Posterior cingulate gyrus (tissue), 11 donors: ENCODE measurements around the gene IGF1R.

Experiments
- DNase-seq, 10 donors: peaks; one replicate each; pipeline versions ENCODE4 v3.0.0 to v3.0.0-alpha.2; 2020 to 2021; ENCODE audit warnings: mixed read lengths in 3 of 10
- intact Hi-C: fragments of 100-400 bp; cut with DNase I; formaldehyde crosslinking; loops from one replicate; pipeline ENCODE4 v1.15.1; 2023

The IGF1R gene

GRCh38 chr15:98920091-98920880 is 271.9 kb downstream of the IGF1R start:
- DNase-seq, result no peak
- intact Hi-C loops, result no loop called here

DNA sequence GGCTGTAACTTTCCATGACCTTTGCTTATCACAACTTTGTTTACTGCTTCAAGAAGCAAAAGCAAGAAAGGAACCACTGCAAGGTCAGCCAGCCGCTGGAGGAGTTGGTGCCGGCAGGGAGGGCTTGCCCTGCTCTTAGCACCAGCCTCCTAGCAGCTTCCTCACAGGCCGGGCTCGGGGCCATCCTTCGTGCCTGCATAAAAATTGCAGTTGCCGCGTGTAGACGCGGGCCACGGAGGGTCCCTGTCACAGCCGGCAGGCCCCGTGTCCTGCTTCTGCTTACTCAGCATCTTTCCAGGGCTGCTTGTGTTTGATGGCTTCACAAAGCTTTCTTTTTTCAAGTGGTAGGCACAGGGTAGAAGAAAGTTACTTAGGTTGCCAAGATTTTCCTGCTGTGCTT is 274.8 kb downstream of the IGF1R start:
- intact Hi-C loops, result no loop called here
- DNase-seq, result peak in 6 of 10 donors; percentile 20 to 89 (median 60)

- no peak for DNase-seq
- intact Hi-C loops, result no loop called here
Observed at GRCh38 chr15:98923579-98923978, 275.2 kb downstream of the IGF1R start.

DNA sequence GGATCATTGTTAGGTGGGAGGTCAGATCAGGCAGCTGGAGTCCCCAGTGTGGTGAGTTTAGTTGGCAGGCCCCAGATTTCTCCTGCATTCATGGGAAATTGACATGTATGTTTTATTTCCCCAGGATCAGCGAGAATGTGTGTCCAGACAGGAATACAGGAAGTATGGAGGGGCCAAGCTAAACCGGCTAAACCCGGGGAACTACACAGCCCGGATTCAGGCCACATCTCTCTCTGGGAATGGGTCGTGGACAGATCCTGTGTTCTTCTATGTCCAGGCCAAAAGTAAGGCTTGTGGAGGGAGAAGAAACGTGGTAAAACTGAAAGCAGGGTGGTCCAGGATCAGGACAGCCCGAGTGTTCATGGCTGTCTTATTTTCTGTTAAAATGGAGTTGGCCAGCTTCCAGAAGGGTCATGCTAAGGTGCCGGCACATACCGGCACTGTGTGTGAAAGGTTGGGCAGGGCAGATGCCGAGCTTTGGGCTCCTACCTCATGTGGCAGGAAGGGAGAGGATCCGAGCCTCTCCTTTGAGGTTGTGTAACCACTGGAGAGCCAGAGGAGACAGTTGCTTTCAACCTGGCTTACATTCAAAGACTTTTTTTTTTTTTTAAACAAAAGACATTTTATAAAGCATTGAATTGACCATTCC is 276.2 kb downstream of the IGF1R start:
- intact Hi-C loops, result no loop called here
- no peak for DNase-seq

GRCh38 chr15:98926236-98926635 is 277.9 kb downstream of the IGF1R start:
- intact Hi-C loops, result no loop called here

DNA sequence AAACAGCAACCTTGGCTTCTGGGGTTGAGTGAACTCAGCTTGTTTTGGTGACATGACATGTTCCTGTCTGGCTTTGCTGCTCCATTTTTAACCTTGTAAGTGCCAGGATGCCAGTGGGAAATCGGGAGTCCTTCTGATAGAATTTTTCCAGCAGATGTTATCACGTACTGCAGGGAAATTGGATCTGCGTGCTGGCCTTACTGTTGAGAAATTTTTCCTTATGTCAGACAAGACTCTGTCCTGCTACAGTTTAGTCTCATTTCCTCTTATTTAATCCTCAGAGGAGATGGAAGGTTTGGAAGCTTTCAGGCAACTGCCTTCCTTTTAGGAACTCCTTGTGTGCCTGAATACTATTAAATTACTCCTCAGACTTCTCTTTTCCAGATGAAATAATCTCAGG is 278.7 kb downstream of the IGF1R start:
- intact Hi-C loops, result no loop called here

More at GRCh38 chr15:98926236-98926635, 277.9 kb downstream of the IGF1R start:
- DNase-seq, result no peak

GRCh38 chr15:98927996-98928395 is 279.7 kb downstream of the IGF1R start:
- intact Hi-C loops, result no loop called here
- DNase-seq, result no peak

More for the DNA sequence above, 278.7 kb downstream of the IGF1R start:
- DNase-seq, result no peak

GRCh38 chr15:98930576-98930975 is 282.2 kb downstream of the IGF1R start:
- no peak for DNase-seq
- intact Hi-C loops, result no loop called here

- peak in 1 of 10 donors; percentile 16 for DNase-seq
- intact Hi-C loops, result no loop called here
Observed at GRCh38 chr15:98931004-98931403, 282.7 kb downstream of the IGF1R start.

DNA sequence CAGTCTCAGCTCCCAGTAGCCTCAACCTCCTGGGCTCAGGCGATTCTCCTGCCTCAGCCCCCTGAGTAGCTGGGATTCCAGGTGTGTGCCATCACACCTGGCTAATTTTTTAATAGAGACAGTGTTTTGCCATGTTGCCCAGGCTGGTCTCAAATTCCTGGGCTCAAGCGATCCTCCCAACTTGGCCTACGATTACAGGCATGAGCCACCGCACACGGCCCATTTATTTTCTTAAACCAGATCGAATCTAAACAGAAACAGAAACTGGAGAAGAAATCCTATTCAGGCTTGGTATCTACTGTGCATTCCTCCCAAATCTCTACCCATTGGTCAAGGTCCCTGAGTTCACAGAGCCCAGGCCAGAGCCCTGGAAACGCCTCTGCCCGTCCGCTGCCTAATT is 285.1 kb downstream of the IGF1R start:
- intact Hi-C loops, result no loop called here
- peak in 1 of 10 donors; percentile 19 for DNase-seq

DNA sequence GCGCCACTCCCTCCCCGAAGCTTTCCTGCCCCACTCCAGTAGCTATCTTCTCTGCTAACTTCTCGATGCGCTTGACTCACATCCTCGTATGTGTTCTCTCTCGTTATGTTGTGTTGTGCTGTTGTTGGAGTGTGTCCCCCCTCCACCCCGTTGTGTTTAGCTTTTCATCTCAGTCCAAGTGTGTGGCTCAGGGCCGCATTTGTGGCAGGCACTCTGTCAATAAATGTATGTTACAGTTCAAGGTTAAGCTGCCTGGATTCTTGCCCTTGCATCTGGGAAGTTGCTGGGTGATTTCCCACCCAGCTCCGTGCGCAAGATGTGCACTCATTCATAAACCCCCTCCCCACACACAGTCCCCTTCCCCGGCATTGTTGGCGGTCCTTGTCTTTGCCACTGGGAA is 287.4 kb downstream of the IGF1R start:
- peak in 1 of 10 donors; percentile 20 for DNase-seq
- intact Hi-C loops, result no loop called here

DNA sequence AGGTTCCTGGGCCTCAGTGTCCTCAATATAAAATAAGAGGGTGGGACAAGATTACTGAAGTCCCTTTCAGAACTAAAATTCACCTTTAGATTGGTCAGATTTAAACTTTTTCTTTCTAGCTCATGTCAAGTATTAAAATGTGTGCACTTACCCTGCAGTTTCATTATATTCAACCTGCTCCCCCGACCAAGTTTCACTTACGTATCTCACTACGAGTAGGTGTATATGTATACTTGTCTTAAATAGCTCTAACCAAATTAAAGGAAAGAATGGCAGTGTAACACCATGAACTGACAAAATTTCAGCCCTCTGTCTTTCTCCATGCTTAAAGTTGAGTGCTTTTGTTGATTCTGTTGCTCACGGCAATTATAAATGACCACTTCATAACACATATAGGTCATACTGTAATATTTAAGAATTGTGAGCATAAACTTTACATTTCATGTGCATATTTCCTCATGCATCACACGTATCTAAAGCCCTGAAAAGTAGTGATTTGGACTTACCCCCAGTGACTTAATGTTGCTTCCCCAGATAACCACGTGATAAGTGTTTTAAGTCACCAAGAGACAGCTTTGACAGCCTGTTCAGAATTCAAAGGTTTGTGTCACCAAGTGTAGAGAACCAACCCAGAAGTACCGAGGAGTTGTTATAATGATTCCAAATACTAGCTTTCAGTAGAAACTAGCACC is 289.2 kb downstream of the IGF1R start:
- DNase-seq, result no peak
- intact Hi-C loops, result no loop called here

DNA sequence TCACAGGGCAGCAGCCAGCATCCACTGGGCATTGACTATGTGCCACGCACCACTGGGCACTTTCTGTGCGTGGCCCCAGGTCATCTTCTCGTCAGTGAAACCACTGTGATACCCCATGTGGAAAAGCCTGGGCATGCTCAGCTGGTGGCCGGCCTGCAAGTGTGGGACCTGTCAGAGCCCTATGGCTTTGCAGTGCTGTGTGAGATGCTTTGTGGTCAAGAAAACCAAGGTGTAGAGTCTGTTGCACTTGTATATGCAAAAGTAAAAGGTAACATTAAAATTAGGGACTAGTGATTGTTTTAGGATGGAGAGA is 289.7 kb downstream of the IGF1R start:
- peak in 1 of 10 donors; percentile 33 for DNase-seq
- intact Hi-C loops, result no loop called here

- intact Hi-C loops, result no loop called here
- no peak for DNase-seq
Observed at GRCh38 chr15:98938799-98939198, 290.5 kb downstream of the IGF1R start.

DNA sequence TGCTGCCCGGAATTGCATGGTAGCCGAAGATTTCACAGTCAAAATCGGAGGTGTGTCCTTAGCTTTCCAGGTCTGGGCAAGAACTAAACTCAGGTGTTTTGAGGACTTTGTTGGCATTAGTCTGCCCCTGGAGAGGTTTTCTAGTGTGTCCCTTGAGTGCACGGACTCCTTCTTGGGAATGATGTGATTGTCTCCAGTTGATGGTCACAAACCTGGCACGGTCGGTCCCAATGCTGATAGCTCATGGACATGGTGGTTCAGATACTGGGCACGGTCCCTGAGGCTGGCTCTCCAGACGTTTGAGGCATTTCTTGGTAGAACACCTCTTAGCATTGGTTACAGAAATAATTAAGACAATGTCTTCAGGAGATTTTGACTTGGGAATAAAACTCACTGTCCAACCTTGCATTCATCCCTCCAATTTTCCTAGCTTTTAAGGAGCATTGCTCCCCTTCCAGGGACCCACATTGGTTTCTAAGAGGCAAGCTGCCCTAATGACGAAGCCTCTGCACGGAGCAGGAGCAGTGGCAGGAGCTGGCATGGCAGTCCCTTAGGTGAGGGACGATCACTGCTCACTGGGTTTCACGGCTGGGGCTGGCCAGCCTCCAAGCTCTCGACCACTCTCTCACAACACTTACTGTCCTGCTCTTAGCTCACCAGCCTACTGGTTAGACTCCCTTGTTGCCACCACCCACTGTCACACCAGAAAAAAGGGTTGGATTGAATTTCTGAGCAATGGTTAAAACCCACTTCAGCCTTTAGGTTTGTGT is 291.2 kb downstream of the IGF1R start:
- intact Hi-C loops, result no loop called here
- no peak for DNase-seq

DNA sequence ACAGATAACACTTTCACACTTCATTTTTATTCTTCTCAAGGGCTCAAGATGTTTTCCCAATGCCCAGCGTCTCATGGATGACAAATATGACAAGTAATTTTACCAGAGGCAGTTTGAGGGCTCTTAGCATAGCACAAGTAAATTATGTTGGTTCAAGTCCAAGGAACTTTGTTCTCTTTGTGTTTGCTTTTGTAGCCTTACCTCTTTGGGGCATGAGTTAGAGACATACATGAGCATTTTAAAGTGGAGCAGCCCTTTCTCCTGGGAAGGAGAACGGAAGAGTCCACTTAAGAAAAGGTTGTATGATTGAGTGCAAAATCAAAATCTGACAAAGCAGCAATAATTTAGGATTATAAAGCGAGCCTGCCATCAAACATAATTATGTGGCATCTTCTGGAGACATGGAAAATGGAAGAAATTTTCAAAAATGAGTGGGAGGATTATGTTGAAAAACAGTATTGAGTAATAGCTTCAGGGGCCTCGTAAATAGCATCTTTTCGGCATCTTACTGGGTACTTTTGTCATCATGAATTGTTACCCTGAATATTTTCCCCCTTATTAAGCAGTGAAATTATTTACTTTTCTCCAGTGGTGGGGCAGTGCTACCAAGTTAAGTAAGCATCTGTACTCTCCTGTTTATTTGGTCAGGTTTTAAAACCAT is 293.4 kb downstream of the IGF1R start:
- intact Hi-C loops, result no loop called here
- DNase-seq, result no peak

DNA sequence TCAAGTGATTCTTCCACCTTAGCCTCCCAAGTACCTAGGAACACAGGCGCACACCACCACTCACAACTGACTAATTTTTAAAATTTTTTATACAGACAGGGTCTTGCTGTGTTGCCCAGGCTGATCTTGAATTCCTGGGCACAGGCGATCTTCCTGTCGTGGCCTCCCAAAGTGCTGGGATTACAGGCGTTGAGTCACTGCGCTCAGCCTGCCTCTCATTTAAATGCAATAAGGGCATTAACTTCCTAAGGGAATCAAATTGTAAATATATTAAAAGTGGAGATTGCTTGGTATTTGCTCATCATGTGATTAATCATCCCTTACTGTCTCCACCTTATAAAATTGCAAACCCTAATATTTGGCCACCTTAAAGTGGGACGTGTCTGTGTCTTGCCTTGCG is 294.1 kb downstream of the IGF1R start:
- intact Hi-C loops, result no loop called here
- no peak for DNase-seq

DNA sequence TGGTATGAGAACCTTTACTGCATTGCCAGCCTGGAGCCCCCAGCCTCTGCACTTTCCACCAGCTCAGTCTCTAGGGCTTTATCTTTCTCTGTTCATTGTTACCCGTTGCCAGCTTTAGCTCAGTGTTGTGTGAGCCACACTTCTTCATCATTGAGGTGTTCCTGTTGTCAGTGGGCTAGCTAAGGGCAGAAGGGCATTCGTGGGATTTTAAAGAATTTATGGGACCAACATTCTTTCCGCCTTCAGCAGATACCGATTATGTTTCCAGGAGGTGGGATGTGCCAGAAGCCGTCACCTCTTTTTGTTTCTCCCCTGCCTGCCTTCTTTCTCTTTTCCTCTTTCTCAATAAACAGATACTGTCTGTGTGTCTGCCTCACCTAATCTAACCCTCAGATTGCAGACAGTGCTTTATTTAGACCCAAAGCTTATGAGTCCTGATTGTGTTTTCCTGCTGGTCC is 294.7 kb downstream of the IGF1R start:
- intact Hi-C loops, result no loop called here
- no peak for DNase-seq

DNA sequence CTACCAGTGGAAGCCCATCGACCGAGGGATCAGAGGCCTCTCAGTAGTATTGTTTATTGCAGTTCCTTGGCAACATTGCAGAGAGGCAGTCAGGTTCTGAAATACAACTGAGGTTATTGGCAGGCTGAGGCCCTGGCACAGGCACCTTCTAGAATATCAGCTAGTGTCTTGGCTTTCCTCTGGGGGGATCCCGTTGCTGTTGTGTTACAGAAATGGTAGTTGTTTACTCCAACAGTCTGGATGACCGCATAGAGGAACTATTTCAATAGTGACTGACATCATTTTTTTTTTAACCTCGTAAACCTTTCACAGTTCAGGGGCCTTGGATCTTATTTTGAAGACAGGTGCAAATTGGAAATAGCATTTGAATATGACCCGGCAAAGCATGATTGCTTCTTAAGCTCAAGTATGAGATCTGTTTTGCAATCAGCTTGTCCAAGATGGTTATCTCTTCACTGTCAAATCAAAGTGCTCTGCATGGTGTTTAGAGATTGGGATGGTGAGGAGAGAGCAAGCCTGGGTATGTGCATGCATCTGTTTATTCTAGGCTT is 295.3 kb downstream of the IGF1R start:
- no peak for DNase-seq
- intact Hi-C loops, result no loop called here
